ENCODE data around the gene POLR1F. TPM values are rescaled to one million over a fixed set of nuclear protein-coding genes. Genes with fewer than 3 reads are reported as not detected.

Gene POLR1F
- total RNA-seq, 2 donors from 2014 or later = 15.2 to 19.0 TPM

DNA sequence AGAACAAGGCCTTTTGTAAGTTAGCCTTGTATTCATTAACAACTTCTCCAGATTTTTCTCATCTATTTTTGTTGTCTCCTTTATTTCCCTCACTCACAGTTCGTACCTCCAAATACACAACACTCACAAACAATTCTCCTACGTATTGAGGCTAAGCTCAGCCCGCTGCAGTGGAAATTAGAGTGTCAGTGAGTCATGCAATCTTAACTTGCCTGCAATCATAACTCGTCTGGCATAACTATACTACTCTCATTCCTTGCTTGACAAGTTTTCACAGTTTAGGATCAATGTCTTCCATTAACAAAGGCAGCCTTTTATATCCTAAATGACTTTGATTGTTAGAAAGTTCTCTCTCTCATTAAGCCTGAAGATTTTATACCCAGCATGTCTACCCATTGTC lies 40.8 kb upstream of the POLR1F start:
- WGBS, 2 experiments (ENCODE audit: insufficient coverage in 1 of 2, insufficient read length in 1 of 2) = 85 to 100% methylated on average over 4 of the region's 4 CpGs
- H3K9me3 ChIP-seq (ENCODE audit: control insufficient read depth, low read length) = no peaks in the 10 kb centered on the region
- DNase-seq = no peak

DNA sequence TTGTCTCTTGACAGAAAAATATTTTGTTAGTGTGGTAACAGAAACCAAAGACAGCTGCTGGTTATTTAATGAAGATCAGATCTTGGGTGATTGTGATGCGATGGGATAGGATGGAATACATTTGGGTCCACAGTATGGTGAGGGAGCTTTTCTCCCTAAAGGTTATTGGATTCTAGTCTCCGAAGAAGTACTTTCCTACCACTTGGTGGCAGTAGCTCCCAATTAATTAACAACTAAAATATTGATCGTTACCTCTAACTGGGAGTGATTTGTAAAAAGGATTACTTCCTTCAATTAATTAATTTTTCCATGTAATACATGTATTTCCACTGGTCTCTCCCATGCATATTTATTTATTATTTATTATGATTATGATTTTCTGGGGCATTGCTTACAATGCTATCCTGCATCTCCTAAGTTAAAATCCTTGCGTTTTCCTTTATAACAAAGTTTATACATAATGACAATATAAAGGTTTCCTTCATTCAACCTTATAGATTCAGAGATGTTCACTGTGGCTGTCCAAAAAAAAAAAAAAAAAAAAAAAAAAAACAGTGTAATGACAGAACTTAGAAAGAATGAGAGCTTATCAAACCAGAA lies 39.0 kb upstream of the POLR1F start:
- Mint-ChIP-seq H3K27me3 (ENCODE audit: insufficient read depth) (no peaks in the 10 kb centered on the region), H3K27ac (no peak overlapping the region), H3K4me1 (no peaks in the 10 kb centered on the region), H3K36me3 (ENCODE audit: low read depth) (no peaks in the 10 kb centered on the region), H3K4me3 (no peak overlapping the region), H3K9me3 (no peaks in the 10 kb centered on the region)
- H3K9me3 ChIP-seq (ENCODE audit: control insufficient read depth, low read length) = no peaks in the 10 kb centered on the region
- no peak overlapping the region for H3K9ac ChIP-seq (ENCODE audit: extremely low read depth, low read length, poor library complexity, severe bottlenecking)
- no peaks in the 10 kb centered on the region for H3K27me3 ChIP-seq (ENCODE audit: control insufficient read depth, insufficient read depth, low read length, poor library complexity, severe bottlenecking)
- WGBS, 2 experiments (ENCODE audit: insufficient coverage in 1 of 2, insufficient read length in 1 of 2) = 70% methylated on average over 2 of the region's 4 CpGs; no CpG with 5 or more reads in 1 of the 2 experiments
- H3K4me3 ChIP-seq (ENCODE audit: low read length) = no peak overlapping the region
- H3K27ac ChIP-seq (ENCODE audit: low read depth, low read length) = no peak overlapping the region
- DNase-seq = no peak
- no peaks in the 10 kb centered on the region for H3K4me1 ChIP-seq (ENCODE audit: control insufficient read depth, insufficient read depth, low read length)
- H3K36me3 ChIP-seq (ENCODE audit: control insufficient read depth, insufficient read depth, low read length) = no peaks in the 10 kb centered on the region
- TF ChIP-seq, protein P1, sequence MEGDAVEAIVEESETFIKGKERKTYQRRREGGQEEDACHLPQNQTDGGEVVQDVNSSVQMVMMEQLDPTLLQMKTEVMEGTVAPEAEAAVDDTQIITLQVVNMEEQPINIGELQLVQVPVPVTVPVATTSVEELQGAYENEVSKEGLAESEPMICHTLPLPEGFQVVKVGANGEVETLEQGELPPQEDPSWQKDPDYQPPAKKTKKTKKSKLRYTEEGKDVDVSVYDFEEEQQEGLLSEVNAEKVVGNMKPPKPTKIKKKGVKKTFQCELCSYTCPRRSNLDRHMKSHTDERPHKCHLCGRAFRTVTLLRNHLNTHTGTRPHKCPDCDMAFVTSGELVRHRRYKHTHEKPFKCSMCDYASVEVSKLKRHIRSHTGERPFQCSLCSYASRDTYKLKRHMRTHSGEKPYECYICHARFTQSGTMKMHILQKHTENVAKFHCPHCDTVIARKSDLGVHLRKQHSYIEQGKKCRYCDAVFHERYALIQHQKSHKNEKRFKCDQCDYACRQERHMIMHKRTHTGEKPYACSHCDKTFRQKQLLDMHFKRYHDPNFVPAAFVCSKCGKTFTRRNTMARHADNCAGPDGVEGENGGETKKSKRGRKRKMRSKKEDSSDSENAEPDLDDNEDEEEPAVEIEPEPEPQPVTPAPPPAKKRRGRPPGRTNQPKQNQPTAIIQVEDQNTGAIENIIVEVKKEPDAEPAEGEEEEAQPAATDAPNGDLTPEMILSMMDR (conservative IDR thresholded peaks at IDR 0.05) = peak; percentile 83

More for the DNA sequence above, 40.8 kb upstream of the POLR1F start:
- Mint-ChIP-seq H3K36me3 (ENCODE audit: low read depth) (no peaks in the 10 kb centered on the region), H3K27me3 (ENCODE audit: insufficient read depth) (no peaks in the 10 kb centered on the region), H3K4me3 (no peak overlapping the region), H3K4me1 (no peaks in the 10 kb centered on the region), H3K9me3 (no peaks in the 10 kb centered on the region), H3K27ac (no peak overlapping the region)
- Histone ChIP-seq H3K27ac (ENCODE audit: low read depth, low read length) (no peak overlapping the region), H3K36me3 (ENCODE audit: control insufficient read depth, insufficient read depth, low read length) (no peaks in the 10 kb centered on the region), H3K4me3 (ENCODE audit: low read length) (no peak overlapping the region), H3K9ac (ENCODE audit: extremely low read depth, low read length, poor library complexity, severe bottlenecking) (no peak overlapping the region), H3K4me1 (ENCODE audit: control insufficient read depth, insufficient read depth, low read length) (no peaks in the 10 kb centered on the region), H3K27me3 (ENCODE audit: control insufficient read depth, insufficient read depth, low read length, poor library complexity, severe bottlenecking) (no peaks in the 10 kb centered on the region)
- TF ChIP-seq, protein P1 (conservative IDR thresholded peaks at IDR 0.05) = no peak

DNA sequence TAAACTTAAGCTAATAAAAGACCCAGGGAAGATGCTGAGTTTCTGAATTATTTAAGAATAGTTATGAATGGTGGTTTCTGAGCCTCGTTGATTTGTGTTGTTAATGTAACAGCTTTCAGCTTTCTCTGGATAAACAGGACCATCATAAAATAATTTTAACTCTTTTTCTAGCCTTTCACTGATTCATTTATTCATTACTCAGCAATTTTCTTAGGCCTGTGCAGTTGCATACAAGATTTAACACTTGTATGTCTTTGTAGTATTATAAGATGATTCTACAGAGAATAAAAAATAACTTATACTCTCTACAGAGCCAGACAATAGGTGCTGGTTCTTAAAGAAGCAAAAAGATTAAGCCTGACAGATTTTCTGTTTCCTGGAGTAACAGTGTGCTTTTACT lies 35.2 kb upstream of the POLR1F start:
- H3K27ac Mint-ChIP-seq = no peak overlapping the region

More for the DNA sequence above, 35.2 kb upstream of the POLR1F start:
- Mint-ChIP-seq H3K4me1 (no peaks in the 10 kb centered on the region), H3K9me3 (no peaks in the 10 kb centered on the region), H3K27me3 (ENCODE audit: insufficient read depth) (no peaks in the 10 kb centered on the region), H3K4me3 (no peak overlapping the region), H3K36me3 (ENCODE audit: low read depth) (no peaks in the 10 kb centered on the region)
- Histone ChIP-seq H3K9ac (ENCODE audit: extremely low read depth, low read length, poor library complexity, severe bottlenecking) (no peak overlapping the region), H3K36me3 (ENCODE audit: control insufficient read depth, insufficient read depth, low read length) (no peaks in the 10 kb centered on the region), H3K4me3 (ENCODE audit: low read length) (no peak overlapping the region), H3K4me1 (ENCODE audit: control insufficient read depth, insufficient read depth, low read length) (no peaks in the 10 kb centered on the region), H3K9me3 (ENCODE audit: control insufficient read depth, low read length) (no peaks in the 10 kb centered on the region), H3K27me3 (ENCODE audit: control insufficient read depth, insufficient read depth, low read length, poor library complexity, severe bottlenecking) (no peaks in the 10 kb centered on the region), H3K27ac (ENCODE audit: low read depth, low read length) (no peak overlapping the region)
- TF ChIP-seq, protein P1 (conservative IDR thresholded peaks at IDR 0.05) = no peak
- 80% methylated on average over 1 of the region's 1 CpG; no CpG with 5 or more reads in 1 of the 2 experiments for WGBS, 2 experiments (ENCODE audit: insufficient coverage in 1 of 2, insufficient read length in 1 of 2)
- no peak for DNase-seq

Measured in endodermal cell (in vitro differentiated cells).